H9 (cell line): ENCODE measurements around the gene RPAIN. TPM values are rescaled to one million over a fixed set of nuclear protein-coding genes. Genes with fewer than 3 reads are reported as not detected.

ENCODE experiments used
- DNase-seq: peaks from one replicate; pipeline ENCODE4 v3.0.0-alpha.2; 2017
- H2AFZ ChIP-seq: one replicate; pipeline ENCODE4 v1.6.1; 2013; ENCODE audit warnings: mild to moderate bottlenecking, low read length, control low read depth, moderate library complexity
- H2AK5ac ChIP-seq: 2 replicates; pipeline ENCODE4 v1.6.1; 2013; ENCODE audit warnings: low read length, control low read depth, mixed read lengths; ENCODE audit not compliant: insufficient read length
- H2BK120ac ChIP-seq: one replicate; pipeline ENCODE4 v1.6.1; 2013; ENCODE audit warnings: low read depth, mild to moderate bottlenecking, low read length, control low read depth, inconsistent platforms; ENCODE audit not compliant: poor library complexity, severe bottlenecking
- H2BK12ac ChIP-seq: 2 replicates; pipeline ENCODE4 v1.6.1; 2013; ENCODE audit warnings: low read length, control low read depth, mixed read lengths, low read depth; ENCODE audit not compliant: insufficient read length
- H2BK15ac ChIP-seq: 2 replicates; pipeline ENCODE4 v1.6.1; 2013; ENCODE audit warnings: low read depth, low read length, control low read depth
- H2BK20ac ChIP-seq: one replicate; pipeline ENCODE4 v1.6.1; 2013; ENCODE audit warnings: low read depth, mild to moderate bottlenecking, low read length, control low read depth, inconsistent platforms; ENCODE audit not compliant: poor library complexity, severe bottlenecking
- H2BK5ac ChIP-seq: 2 replicates; pipeline ENCODE4 v1.6.1; 2013; ENCODE audit warnings: low read length, control low read depth, mixed read lengths; ENCODE audit not compliant: insufficient read length
- H3K14ac ChIP-seq: 2 replicates; pipeline ENCODE4 v1.6.1; 2013; ENCODE audit warnings: low read length, control low read depth; ENCODE audit not compliant: insufficient read depth
- H3K18ac ChIP-seq: 2 replicates; pipeline ENCODE4 v1.6.1; 2013; ENCODE audit warnings: low read depth, mild to moderate bottlenecking, mixed read lengths, low read length, control low read depth; ENCODE audit not compliant: insufficient read length
- H3K23ac ChIP-seq: 2 replicates; pipeline ENCODE4 v1.6.1; 2013; ENCODE audit warnings: low read length, control low read depth, mixed read lengths, low read depth; ENCODE audit not compliant: insufficient read length
- H3K23me2 ChIP-seq: 2 replicates; pipeline ENCODE4 v1.6.1; 2013; ENCODE audit warnings: low read depth, mild to moderate bottlenecking, mixed read lengths, low read length, control low read depth; ENCODE audit not compliant: insufficient read length, poor library complexity, severe bottlenecking
- H3K27ac ChIP-seq: 2 replicates; pipeline ENCODE4 v1.5.1; 2013; ENCODE audit warnings: low read length, control low read depth, mixed read lengths, low read depth; ENCODE audit not compliant: insufficient read length
- H3K27me3 ChIP-seq: 2 replicates; pipeline ENCODE4 v1.6.1; 2013; ENCODE audit warnings: low read length, control low read depth, inconsistent platforms; ENCODE audit not compliant: insufficient read depth
- H3K4ac ChIP-seq: 2 replicates; pipeline ENCODE4 v1.6.1; 2013; ENCODE audit warnings: low read depth, mild to moderate bottlenecking, control low read depth, inconsistent platforms, low read length, moderate library complexity
- H3K4me1 ChIP-seq: 2 replicates; pipeline ENCODE4 v1.6.1; 2013; ENCODE audit warnings: low read length, control low read depth, inconsistent platforms; ENCODE audit not compliant: insufficient read depth
- H3K4me2 ChIP-seq: 2 replicates; pipeline ENCODE4 v1.6.1; 2013; ENCODE audit warnings: low read length, control low read depth, mixed read lengths; ENCODE audit not compliant: insufficient read length, insufficient read depth
- H3K56ac ChIP-seq: 2 replicates; pipeline ENCODE4 v1.6.1; 2013; ENCODE audit warnings: low read depth, mild to moderate bottlenecking, mixed read lengths, low read length, control low read depth; ENCODE audit not compliant: insufficient read length
- H3K79me1 ChIP-seq: 2 replicates; pipeline ENCODE4 v1.6.1; 2013; ENCODE audit warnings: low read depth, mild to moderate bottlenecking, moderate library complexity, low read length, control low read depth, inconsistent platforms; ENCODE audit not compliant: insufficient read depth, poor library complexity, severe bottlenecking
- H3K79me2 ChIP-seq: 2 replicates; pipeline ENCODE4 v1.6.1; 2013; ENCODE audit warnings: low read length, control low read depth, inconsistent platforms; ENCODE audit not compliant: insufficient read depth
- H3K9ac ChIP-seq: 2 replicates; pipeline ENCODE4 v1.6.1; 2013; ENCODE audit warnings: low read length, control low read depth, mixed read lengths; ENCODE audit not compliant: insufficient read length; ENCODE audit errors: extremely low read depth
- H3K9me3 ChIP-seq: one replicate; pipeline ENCODE4 v1.6.1; 2013; ENCODE audit warnings: low read depth, low read length, inconsistent platforms; ENCODE audit not compliant: control insufficient read depth
- H3T11ph ChIP-seq: one replicate; pipeline ENCODE4 v1.6.1; 2013; ENCODE audit warnings: mild to moderate bottlenecking, low read length, control low read depth, inconsistent platforms
- H4K20me1 ChIP-seq: one replicate; pipeline ENCODE4 v1.6.1; 2013; ENCODE audit not compliant: control insufficient read depth, insufficient read length, insufficient read depth
- H4K5ac ChIP-seq: 2 replicates; pipeline ENCODE4 v1.6.1; 2013; ENCODE audit warnings: low read depth, mild to moderate bottlenecking, mixed read lengths, low read length, control low read depth; ENCODE audit not compliant: insufficient read length
- H4K8ac ChIP-seq: replicated peaks from 2 replicates; pipeline ENCODE4 v1.6.1; 2013; ENCODE audit warnings: low read length, control low read depth, mixed read lengths, low read depth; ENCODE audit not compliant: insufficient read length
- H4K91ac ChIP-seq: 2 replicates; pipeline ENCODE4 v1.6.1; 2013; ENCODE audit warnings: low read depth, mild to moderate bottlenecking, moderate library complexity, mixed read lengths, low read length, control low read depth; ENCODE audit not compliant: insufficient read length
- H3K27ac Mint-ChIP-seq, 3 experiments: 2 replicates in 2 of 3; 3 replicates in 1 of 3; pipeline ENCODE4 v1.8.0; 2020 to 2021; ENCODE audit warnings: mixed read lengths in 3 of 3, mild to moderate bottlenecking in 1 of 3, moderate library complexity in 1 of 3
- H3K27me3 Mint-ChIP-seq: 2 replicates; pipeline ENCODE4 v1.8.0; 2021; ENCODE audit warnings: low read depth, mild to moderate bottlenecking, moderate library complexity, mixed read lengths
- H3K36me3 Mint-ChIP-seq, 3 experiments: 2 replicates in 2 of 3; 3 replicates in 1 of 3; pipeline ENCODE4 v1.8.0; 2020 to 2021; ENCODE audit warnings: low read depth in 3 of 3, mixed read lengths in 3 of 3; ENCODE audit not compliant: insufficient read depth in 1 of 3
- H3K4me1 Mint-ChIP-seq, 2 experiments: 2 replicates each; pipeline ENCODE4 v1.8.0; 2020; ENCODE audit warnings: mixed read lengths in 2 of 2
- H3K4me3 Mint-ChIP-seq, 2 experiments: 2 replicates in 1 of 2; 3 replicates in 1 of 2; pipeline ENCODE4 v1.8.0; 2020 to 2021; ENCODE audit warnings: mild to moderate bottlenecking in 2 of 2, mixed read lengths in 2 of 2, moderate library complexity in 1 of 2
- H3K9me3 Mint-ChIP-seq, 2 experiments: 2 replicates in 1 of 2; 3 replicates in 1 of 2; pipeline ENCODE4 v1.8.0; 2020; ENCODE audit warnings: mild to moderate bottlenecking in 2 of 2, mixed read lengths in 2 of 2, moderate library complexity in 1 of 2
- CTCF ChIP-seq: fragments of 200-600 bp; sonication (generic); conservative IDR thresholded peaks from 3 replicates; pipeline ENCODE4 v1.8.0; 2021; ENCODE audit warnings: antibody characterized with exemption, mild to moderate bottlenecking
- whole genome bisulfite sequencing: extraction: QIAGEN DNeasy Blood & Tissue Kit; methylation state at CpG from one replicate; pipeline ENCODE4 v1.1.7; 2013; ENCODE audit warnings: missing lambda C conversion rate, low lambda C conversion rate, mixed read lengths; ENCODE audit not compliant: insufficient read length; ENCODE audit errors: extremely low coverage; 5-methylcytosine and 5-hydroxymethylcytosine counted together
- total RNA-seq: library from RNA; stranded (reverse); gene quantifications from 2 replicates; pipeline ENCODE4 v1.2.1, GENCODE V29; 2021

RPAIN gene
- total RNA-seq, 1 experiment from 2014 or later: 78.9 TPM

GRCh38 chr17:5399767-5400166 is 20.2 kb upstream of the RPAIN start:
- H3K79me2 ChIP-seq: 0 out of 2 replicates have a peak, but pooled peaks cover 1% of the 10 kb centered on the region
- Mint-ChIP-seq H3K36me3 (peaks cover 40 to 86% (median 51%) of the 10 kb centered on the region in 3 experiments; a peak in 6 of 7 replicates), H3K9me3 (no peaks in the 10 kb centered on the region)

More at GRCh38 chr17:5399767-5400166, 20.2 kb upstream of the RPAIN start:
- no peak overlapping the region for H3K18ac ChIP-seq
- TF ChIP-seq CTCF: no peak
- H4K8ac ChIP-seq: no peak overlapping the region
- H3K79me1 ChIP-seq: peaks cover 3% of the 10 kb centered on the region
- H3K4me1 Mint-ChIP-seq: no peaks in the 10 kb centered on the region
- H2BK20ac ChIP-seq: no peak overlapping the region
- no peak overlapping the region for H3K56ac ChIP-seq
- H2AFZ ChIP-seq: no peak overlapping the region
- no CpG with 5 or more reads among the region's 6 CpGs for WGBS
- DNase-seq: no peak
- no peak overlapping the region for H2BK120ac ChIP-seq
- H2BK15ac ChIP-seq: no peak overlapping the region
- H3K27ac Mint-ChIP-seq: no peak overlapping the region
- H3K9ac ChIP-seq: no peak overlapping the region
- H3K27ac ChIP-seq: no peak overlapping the region
- H3K27me3 ChIP-seq: no peaks in the 10 kb centered on the region
- H4K5ac ChIP-seq: no peak overlapping the region
- no peaks in the 10 kb centered on the region for H4K20me1 ChIP-seq
- H2AK5ac ChIP-seq: no peak overlapping the region
- H3K4me3 Mint-ChIP-seq: no peak overlapping the region
- no peaks in the 10 kb centered on the region for H3K4me1 ChIP-seq
- H3K23me2 ChIP-seq: no peaks in the 10 kb centered on the region
- H2BK12ac ChIP-seq: no peak overlapping the region
- no peak overlapping the region for H4K91ac ChIP-seq
- H2BK5ac ChIP-seq: no peak overlapping the region
- H3K4ac ChIP-seq: no peak overlapping the region
- H3K14ac ChIP-seq: no peak overlapping the region
- H3K23ac ChIP-seq: no peak overlapping the region
- H3K9me3 ChIP-seq: no peaks in the 10 kb centered on the region
- H3T11ph ChIP-seq: no peak overlapping the region
- H3K27me3 Mint-ChIP-seq: no peaks in the 10 kb centered on the region
- H3K4me2 ChIP-seq: no peak overlapping the region
